ENCODE measurements around the gene PITRM1. TPM values are rescaled to one million over a fixed set of nuclear protein-coding genes. Genes with fewer than 3 reads are reported as not detected.

Gene PITRM1
- total and polyA plus RNA-seq, 5 donors = 54.1 to 78.4 (median 71.2) TPM

GRCh38 chr10:3163879-3164278, 8.7 kb downstream of the PITRM1 start:
- DNase-seq (no peak), ATAC-seq (no peak)
- Histone ChIP-seq H3K4me1 (ENCODE audit: control insufficient read depth, insufficient read depth, low read length) (no peaks in the 10 kb centered on the region), H3K27me3 (ENCODE audit: control insufficient read depth, insufficient read depth) (no peaks in the 10 kb centered on the region), H3K9me3 (ENCODE audit: control insufficient read depth, low read length) (no peaks in the 10 kb centered on the region), H3K27ac (ENCODE audit: low read length) (no peak overlapping the region), H3K4me3 (ENCODE audit: low read length) (no peak overlapping the region)
- WGBS = 80% methylated on average over 9 of the region's 9 CpGs
- intact Hi-C loops (cut with DNase I) = no loop called here

- DNase-seq = no peak
- no peaks in the 10 kb centered on the region for H3K9me3 ChIP-seq (ENCODE audit: control insufficient read depth, low read length)
- intact Hi-C loops (cut with DNase I) = no loop called here
- no peaks in the 10 kb centered on the region for H3K27me3 ChIP-seq (ENCODE audit: control insufficient read depth, insufficient read depth)
- 94% methylated on average over 9 of the region's 9 CpGs for WGBS
- H3K4me1 ChIP-seq (ENCODE audit: control insufficient read depth, insufficient read depth, low read length) = no peaks in the 10 kb centered on the region
- ATAC-seq = no peak
- H3K27ac ChIP-seq (ENCODE audit: low read length) = no peak overlapping the region
- no peak overlapping the region for H3K4me3 ChIP-seq (ENCODE audit: low read length)
Measured at GRCh38 chr10:3162533-3162932, 10.0 kb downstream of the PITRM1 start.

GRCh38 chr10:3159152-3159551, 13.4 kb downstream of the PITRM1 start:
- DNase-seq (no peak), ATAC-seq (peak; percentile 62 to 81)
- Histone ChIP-seq H3K4me3 (ENCODE audit: low read length) (no peak overlapping the region), H3K4me1 (ENCODE audit: control insufficient read depth, insufficient read depth, low read length) (no peaks in the 10 kb centered on the region), H3K27me3 (ENCODE audit: control insufficient read depth, insufficient read depth) (no peaks in the 10 kb centered on the region), H3K27ac (ENCODE audit: low read length) (no peak overlapping the region), H3K9me3 (ENCODE audit: control insufficient read depth, low read length) (no peaks in the 10 kb centered on the region)
- intact Hi-C loops (cut with DNase I) = no loop called here
- 77% methylated on average over 10 of the region's 10 CpGs for WGBS

GRCh38 chr10:3154666-3155065, 17.9 kb downstream of the PITRM1 start:
- H3K4me3 ChIP-seq (ENCODE audit: low read length) = no peak overlapping the region
- no peaks in the 10 kb centered on the region for H3K9me3 ChIP-seq (ENCODE audit: control insufficient read depth, low read length)
- no peaks in the 10 kb centered on the region for H3K27me3 ChIP-seq (ENCODE audit: control insufficient read depth, insufficient read depth)
- no peak overlapping the region for H3K27ac ChIP-seq (ENCODE audit: low read length)
- H3K4me1 ChIP-seq (ENCODE audit: control insufficient read depth, insufficient read depth, low read length) = no peaks in the 10 kb centered on the region
- intact Hi-C loops (cut with DNase I) = no loop called here
- 96% methylated on average over 10 of the region's 10 CpGs for WGBS
- DNase-seq (no peak), ATAC-seq (no peak)

- no peaks in the 10 kb centered on the region for H3K9me3 ChIP-seq (ENCODE audit: control insufficient read depth, low read length)
- ATAC-seq (peak in 1 of 2 donors; percentile 27), DNase-seq (no peak)
- H3K4me1 ChIP-seq (ENCODE audit: control insufficient read depth, insufficient read depth, low read length) = no peaks in the 10 kb centered on the region
- H3K27me3 ChIP-seq (ENCODE audit: control insufficient read depth, insufficient read depth) = no peaks in the 10 kb centered on the region
- H3K4me3 ChIP-seq (ENCODE audit: low read length) = no peak overlapping the region
- intact Hi-C loops (cut with DNase I) = no loop called here
- 84% methylated on average over 9 of the region's 9 CpGs for WGBS
- no peak overlapping the region for H3K27ac ChIP-seq (ENCODE audit: low read length)
Measured at GRCh38 chr10:3152566-3152935, 20.0 kb downstream of the PITRM1 start.

- intact Hi-C loops (cut with DNase I) = no loop called here
- Histone ChIP-seq H3K4me1 (ENCODE audit: control insufficient read depth, insufficient read depth, low read length) (no peaks in the 10 kb centered on the region), H3K4me3 (ENCODE audit: low read length) (no peak overlapping the region), H3K27me3 (ENCODE audit: control insufficient read depth, insufficient read depth) (no peaks in the 10 kb centered on the region), H3K27ac (ENCODE audit: low read length) (no peak overlapping the region), H3K9me3 (ENCODE audit: control insufficient read depth, low read length) (no peaks in the 10 kb centered on the region)
- DNase-seq (no peak), ATAC-seq (peak in 1 of 2 donors; percentile 25)
- WGBS = 96% methylated on average over 13 of the region's 13 CpGs
Measured at GRCh38 chr10:3151889-3152565, 20.6 kb downstream of the PITRM1 start.

GRCh38 chr10:3150961-3151360, 21.6 kb downstream of the PITRM1 start:
- intact Hi-C loops (cut with DNase I) = no loop called here
- no peak overlapping the region for H3K4me3 ChIP-seq (ENCODE audit: low read length)
- no peak overlapping the region for H3K27ac ChIP-seq (ENCODE audit: low read length)
- H3K4me1 ChIP-seq (ENCODE audit: control insufficient read depth, insufficient read depth, low read length) = no peaks in the 10 kb centered on the region
- H3K27me3 ChIP-seq (ENCODE audit: control insufficient read depth, insufficient read depth) = no peaks in the 10 kb centered on the region
- no peaks in the 10 kb centered on the region for H3K9me3 ChIP-seq (ENCODE audit: control insufficient read depth, low read length)
- 89% methylated on average over 14 of the region's 14 CpGs for WGBS
- ATAC-seq = no peak
- no peak for DNase-seq

GRCh38 chr10:3150366-3150765, 22.2 kb downstream of the PITRM1 start:
- 91% methylated on average over 13 of the region's 13 CpGs for WGBS
- Histone ChIP-seq H3K27ac (ENCODE audit: low read length) (no peak overlapping the region), H3K4me1 (ENCODE audit: control insufficient read depth, insufficient read depth, low read length) (no peaks in the 10 kb centered on the region), H3K27me3 (ENCODE audit: control insufficient read depth, insufficient read depth) (no peaks in the 10 kb centered on the region), H3K9me3 (ENCODE audit: control insufficient read depth, low read length) (no peaks in the 10 kb centered on the region), H3K4me3 (ENCODE audit: low read length) (no peak overlapping the region)
- intact Hi-C loops (cut with DNase I) = no loop called here
- no peak for ATAC-seq
- DNase-seq = no peak

GRCh38 chr10:3149918-3150317, 22.7 kb downstream of the PITRM1 start:
- Histone ChIP-seq H3K4me1 (ENCODE audit: control insufficient read depth, insufficient read depth, low read length) (no peaks in the 10 kb centered on the region), H3K27me3 (ENCODE audit: control insufficient read depth, insufficient read depth) (no peaks in the 10 kb centered on the region), H3K4me3 (ENCODE audit: low read length) (no peak overlapping the region), H3K9me3 (ENCODE audit: control insufficient read depth, low read length) (no peaks in the 10 kb centered on the region), H3K27ac (ENCODE audit: low read length) (no peak overlapping the region)
- 84% methylated on average over 11 of the region's 11 CpGs for WGBS
- ATAC-seq (no peak), DNase-seq (no peak)
- intact Hi-C loops (cut with DNase I) = no loop called here

GRCh38 chr10:3148994-3149393, 23.6 kb downstream of the PITRM1 start:
- no peak overlapping the region for H3K27ac ChIP-seq (ENCODE audit: low read length)
- intact Hi-C loops (cut with DNase I) = no loop called here
- no peaks in the 10 kb centered on the region for H3K27me3 ChIP-seq (ENCODE audit: control insufficient read depth, insufficient read depth)
- no peaks in the 10 kb centered on the region for H3K4me1 ChIP-seq (ENCODE audit: control insufficient read depth, insufficient read depth, low read length)
- no peaks in the 10 kb centered on the region for H3K9me3 ChIP-seq (ENCODE audit: control insufficient read depth, low read length)
- WGBS = 72% methylated on average over 9 of the region's 9 CpGs
- H3K4me3 ChIP-seq (ENCODE audit: low read length) = no peak overlapping the region
- no peak for ATAC-seq
- DNase-seq = no peak

GRCh38 chr10:3148041-3148440, 24.5 kb downstream of the PITRM1 start:
- WGBS = 87% methylated on average over 17 of the region's 17 CpGs
- Histone ChIP-seq H3K27ac (ENCODE audit: low read length) (no peak overlapping the region), H3K9me3 (ENCODE audit: control insufficient read depth, low read length) (no peaks in the 10 kb centered on the region), H3K4me1 (ENCODE audit: control insufficient read depth, insufficient read depth, low read length) (no peaks in the 10 kb centered on the region), H3K27me3 (ENCODE audit: control insufficient read depth, insufficient read depth) (no peaks in the 10 kb centered on the region), H3K4me3 (ENCODE audit: low read length) (no peak overlapping the region)
- DNase-seq (no peak), ATAC-seq (no peak)
- intact Hi-C loops (cut with DNase I) = no loop called here
